CD4-positive, alpha-beta T cell (primary cell): ENCODE data around the gene CYP19A1. TPM values are rescaled to one million over a fixed set of nuclear protein-coding genes. Genes with fewer than 3 reads are reported as not detected.

ENCODE experiments used
- ATAC-seq: fragments of 200-7000 bp; cut with Tn5 transposase; one replicate; pipeline ENCODE4 v1.10.0; 2022; ENCODE audit warnings: mild to moderate bottlenecking; ENCODE audit not compliant: poor library complexity
- CTCF ChIA-PET: fragments of 350-600 bp; sonication (Branson Sonifier 250); formaldehyde crosslinking; loops from one replicate; lab custom pipeline; 2021; ENCODE audit warnings: antibody characterized with exemption, inconsistent platforms; lab: Charles Lee
- POLR2A ChIA-PET: fragments of 350-600 bp; sonication (Branson Sonifier 250); formaldehyde crosslinking; loops from one replicate; lab custom pipeline; 2021; ENCODE audit warnings: antibody characterized with exemption, inconsistent platforms; lab: Charles Lee
- DNase-seq, 14 experiments: peaks; one replicate each; pipeline ENCODE4 v3.0.0-alpha.2; 2013 to 2020; ENCODE audit warnings: mixed read lengths in 2 of 14
- H3K27ac ChIP-seq, 2 donors: one replicate each; pipeline versions ENCODE4 v1.5.1 to v1.7.0; 2013; ENCODE audit warnings: low read length in 2 of 2, low read depth in 1 of 2, mild to moderate bottlenecking in 1 of 2
- H3K27me3 ChIP-seq, 2 experiments: 1 replicate in 1 of 2; 2 replicates in 1 of 2; pipeline versions ENCODE4 v1.6.1 to v1.7.0; 2013; ENCODE audit warnings: low read length in 2 of 2, control low read depth in 1 of 2, mild to moderate bottlenecking in 1 of 2, moderate library complexity in 1 of 2; ENCODE audit not compliant: insufficient read depth in 2 of 2, control insufficient read depth in 1 of 2
- H3K36me3 ChIP-seq: one replicate; pipeline ENCODE4 v1.6.1; 2013; ENCODE audit warnings: low read length, control low read depth; ENCODE audit not compliant: insufficient read depth
- H3K4me1 ChIP-seq: one replicate; pipeline ENCODE4 v1.6.1; 2013; ENCODE audit warnings: low read length, control low read depth; ENCODE audit not compliant: insufficient read depth
- H3K4me3 ChIP-seq: one replicate; pipeline ENCODE4 v1.5.1; 2013; ENCODE audit warnings: mild to moderate bottlenecking, low read length, moderate library complexity
- H3K9me3 ChIP-seq, 2 experiments: 1 replicate in 1 of 2; 2 replicates in 1 of 2; pipeline versions ENCODE4 v1.6.1 to v1.7.0; 2013; ENCODE audit warnings: low read length in 2 of 2, mild to moderate bottlenecking in 2 of 2, control low read depth in 1 of 2, moderate library complexity in 1 of 2; ENCODE audit not compliant: control insufficient read depth in 1 of 2, insufficient read depth in 1 of 2
- H3K27ac Mint-ChIP-seq: one replicate; pipeline ENCODE4 v1.8.0; 2020; ENCODE audit warnings: mixed read lengths
- H3K27me3 Mint-ChIP-seq: one replicate; pipeline ENCODE4 v1.8.0; 2021; ENCODE audit warnings: mixed read lengths
- H3K36me3 Mint-ChIP-seq: one replicate; pipeline ENCODE4 v1.8.0; 2021; ENCODE audit warnings: low read depth, mixed read lengths
- H3K4me1 Mint-ChIP-seq: one replicate; pipeline ENCODE4 v1.8.0; 2021; ENCODE audit warnings: low read depth, mixed read lengths
- H3K4me3 Mint-ChIP-seq: one replicate; pipeline ENCODE4 v1.8.0; 2020; ENCODE audit warnings: mild to moderate bottlenecking, mixed read lengths
- H3K9me3 Mint-ChIP-seq: one replicate; pipeline ENCODE4 v1.8.0; 2020; ENCODE audit warnings: mixed read lengths
- CTCF ChIP-seq: fragments of 200-600 bp; IDR thresholded peaks from one replicate; pipeline ENCODE4 v1.8.0; 2022; ENCODE audit warnings: antibody characterized with exemption, mild to moderate bottlenecking
- intact Hi-C, 2 experiments: fragments of 100-400 bp; cut with DNase I in 1 of 2; cut with micrococcal nuclease in 1 of 2; formaldehyde crosslinking; loops; one replicate each; pipeline versions ENCODE4 v1.15.1 to v1.9.0; 2023 to 2025; cut with DNase I, micrococcal nuclease
- total RNA-seq, 174 experiments: library from RNA in 2 of 174; stranded (reverse) in 2 of 174; gene quantifications; one replicate each; pipeline ENCODE4 v1.2.3 and lab custom pipeline; 2021 to 2026

The CYP19A1 gene
- total RNA-seq, 2 experiments from 2014 or later, result not detected

- H3K27ac ChIP-seq, result no peak overlapping the region
- Mint-ChIP-seq H3K4me1 (no peaks in the 10 kb centered on the region), H3K9me3 (no peaks in the 10 kb centered on the region), H3K4me3 (no peak overlapping the region), H3K36me3 (no peaks in the 10 kb centered on the region), H3K27me3 (peaks cover 52% of the 10 kb centered on the region), H3K27ac (no peak overlapping the region)
- H3K27me3 ChIP-seq, result peaks cover 11 to 22% of the 10 kb centered on the region in 2 experiments
- no peak for ATAC-seq
- no peaks in the 10 kb centered on the region for H3K4me1 ChIP-seq
- ChIA-PET POLR2A (no interaction called here), CTCF (no interaction called here)
- DNase-seq, result no peak
- TF ChIP-seq CTCF, result no peak
- H3K9me3 ChIP-seq, result no peaks in the 10 kb centered on the region
- intact Hi-C loops, result no loop called here
- no peaks in the 10 kb centered on the region for H3K36me3 ChIP-seq
- no peak overlapping the region for H3K4me3 ChIP-seq
Observed at GRCh38 chr15:51168700-51169099, 169.7 kb downstream of the CYP19A1 start.

- intact Hi-C loops, result loop anchor here in 1 of 2 experiments (5.0 kb wide), 1 partner anchor 613 kb away; no protein-coding TSS in a partner anchor
- Mint-ChIP-seq H3K27ac (no peak overlapping the region), H3K4me1 (no peaks in the 10 kb centered on the region), H3K9me3 (no peaks in the 10 kb centered on the region), H3K27me3 (peaks cover 39% of the 10 kb centered on the region), H3K4me3 (no peak overlapping the region), H3K36me3 (no peaks in the 10 kb centered on the region)
- ChIA-PET CTCF (interaction anchor here (2.1 kb wide), 1 partner anchor 29 kb away, joined by 8 read pairs; no protein-coding TSS in a partner anchor), POLR2A (no interaction called here)
- Histone ChIP-seq H3K9me3 (no peaks in the 10 kb centered on the region), H3K27me3 (peaks cover 12 to 27% of the 10 kb centered on the region in 2 experiments), H3K4me3 (no peak overlapping the region), H3K27ac (no peak overlapping the region), H3K4me1 (no peaks in the 10 kb centered on the region), H3K36me3 (no peaks in the 10 kb centered on the region)
- TF ChIP-seq CTCF, result no peak
- ATAC-seq (no peak), DNase-seq (no peak)
Observed at GRCh38 chr15:51163843-51164242, 174.6 kb downstream of the CYP19A1 start.

GRCh38 chr15:51162865-51163762, 175.3 kb downstream of the CYP19A1 start:
- Mint-ChIP-seq H3K27ac (no peak overlapping the region), H3K4me3 (no peak overlapping the region), H3K36me3 (no peaks in the 10 kb centered on the region), H3K9me3 (no peaks in the 10 kb centered on the region), H3K4me1 (no peaks in the 10 kb centered on the region), H3K27me3 (peaks cover 33% of the 10 kb centered on the region)
- Histone ChIP-seq H3K36me3 (no peaks in the 10 kb centered on the region), H3K9me3 (no peaks in the 10 kb centered on the region), H3K4me3 (no peak overlapping the region), H3K27me3 (peaks cover 12 to 27% of the 10 kb centered on the region in 2 experiments), H3K4me1 (no peaks in the 10 kb centered on the region), H3K27ac (no peak overlapping the region)
- peak; percentile 95 for TF ChIP-seq CTCF
- intact Hi-C loops, result loop anchor here in 1 of 2 experiments (5.0 kb wide), 1 partner anchor 614 kb away; no protein-coding TSS in a partner anchor
- peak; percentile 14 to 73 (median 32) for DNase-seq
- ATAC-seq, result peak; percentile 59
- CTCF ChIA-PET, result interaction anchor here (0.9 to 2.1 kb wide), 5 partner anchors 8 to 614 kb away, joined by 3 to 8 read pairs (median 4); no protein-coding TSS in a partner anchor
- POLR2A ChIA-PET, result no interaction called here
